Hepatocyte (in vitro differentiated cells): ENCODE measurements around the gene MGMT. TPM values are rescaled to one million over a fixed set of nuclear protein-coding genes. Genes with fewer than 3 reads are reported as not detected.

Experiments
- DNase-seq: peaks from one replicate; pipeline ENCODE4 v3.0.0-alpha.2; 2016; ENCODE audit warnings: low spot score
- H2AFZ ChIP-seq: fragments of 200-600 bp; sonication (generic); 2 replicates; pipeline ENCODE4 v1.6.0; 2016; ENCODE audit warnings: antibody characterized with exemption, mild to moderate bottlenecking
- H3K27ac ChIP-seq: fragments of 200-600 bp; sonication (generic); 2 replicates; pipeline ENCODE4 v1.5.1; 2016; ENCODE audit warnings: mild to moderate bottlenecking
- H3K27me3 ChIP-seq: fragments of 200-600 bp; sonication (generic); 2 replicates; pipeline ENCODE4 v1.6.1; 2016
- H3K36me3 ChIP-seq: fragments of 200-600 bp; sonication (generic); replicated peaks from 2 replicates; pipeline ENCODE4 v1.5.1; 2016; ENCODE audit warnings: low read depth; ENCODE audit not compliant: insufficient read depth
- H3K4me1 ChIP-seq: fragments of 200-600 bp; sonication (generic); 2 replicates; pipeline ENCODE4 v1.5.1; 2016; ENCODE audit warnings: mild to moderate bottlenecking, moderate library complexity; ENCODE audit not compliant: insufficient read depth
- H3K4me2 ChIP-seq: fragments of 200-600 bp; sonication (generic); 2 replicates; pipeline ENCODE4 v1.6.0; 2016
- H3K4me3 ChIP-seq: fragments of 200-600 bp; sonication (generic); 2 replicates; pipeline ENCODE4 v1.5.1; 2016; ENCODE audit warnings: mild to moderate bottlenecking
- H3K79me2 ChIP-seq: fragments of 200-600 bp; sonication (generic); 2 replicates; pipeline ENCODE4 v1.6.0; 2017; ENCODE audit warnings: mild to moderate bottlenecking
- H3K9me2 ChIP-seq: fragments of 200-600 bp; sonication (generic); replicated peaks from 2 replicates; pipeline ENCODE4 v1.6.0; 2017; ENCODE audit warnings: mild to moderate bottlenecking; ENCODE audit not compliant: insufficient read depth
- H3K9me3 ChIP-seq: fragments of 200-600 bp; sonication (generic); 2 replicates; pipeline ENCODE4 v1.5.1; 2016; ENCODE audit warnings: low read depth, mild to moderate bottlenecking
- H4K20me1 ChIP-seq: fragments of 200-600 bp; sonication (generic); 2 replicates; pipeline ENCODE4 v1.6.0; 2016; ENCODE audit warnings: mild to moderate bottlenecking; ENCODE audit not compliant: insufficient read depth, poor library complexity, severe bottlenecking
- CTCF ChIP-seq: fragments of 200-600 bp; sonication (generic); IDR thresholded peaks from 2 replicates; pipeline ENCODE4 v1.5.1; 2016; ENCODE audit warnings: antibody characterized with exemption, mild to moderate bottlenecking; ENCODE audit not compliant: poor library complexity
- EZH2 ChIP-seq: fragments of 200-600 bp; sonication (generic); IDR thresholded peaks from 2 replicates; pipeline ENCODE4 v1.6.1; 2016; ENCODE audit warnings: antibody characterized with exemption, mild to moderate bottlenecking, borderline replicate concordance
- EZH2phosphoT487 ChIP-seq: fragments of 200-600 bp; sonication (generic); IDR thresholded peaks from one replicate; pipeline ENCODE4 v1.6.1; 2018; ENCODE audit warnings: antibody characterized with exemption, mild to moderate bottlenecking, low read depth, moderate library complexity; ENCODE audit not compliant: unreplicated experiment, severe bottlenecking
- WGBS: methylation state at CpG from one replicate; pipeline ENCODE4 v1.1.6; 2016; ENCODE audit warnings: low lambda C conversion rate; ENCODE audit errors: missing lambda C conversion rate; 5-methylcytosine and 5-hydroxymethylcytosine counted together
- polyA plus RNA-seq: library from polyadenylated mRNA; unstranded; fragments of >200 nt; fragmentation: Nextera tagmentation; extraction: Ambion mirVana; gene quantifications from 2 replicates; pipeline ENCODE4 v1.2.1, GENCODE V29; 2016
- total RNA-seq: library from RNA; depleted of rRNA; stranded (reverse); fragments of >200 nt; gene quantifications from 2 replicates; pipeline ENCODE4 v1.2.3, GENCODE V29; 2014

MGMT gene
- total and polyA plus RNA-seq, 2 experiments from 2014 or later = 41.5 to 41.9 TPM

- H3K27me3 ChIP-seq = no peaks in the 10 kb centered on the region
- H3K36me3 ChIP-seq = no peaks in the 10 kb centered on the region
- H3K4me3 ChIP-seq = no peak overlapping the region
- no peaks in the 10 kb centered on the region for H3K9me2 ChIP-seq
- TF ChIP-seq CTCF = no peak
- 91% methylated on average over 16 of the region's 16 CpGs for WGBS
- H3K9me3 ChIP-seq = no peaks in the 10 kb centered on the region
- no peak overlapping the region for H3K4me2 ChIP-seq
- H2AFZ ChIP-seq = no peak overlapping the region
- H3K27ac ChIP-seq = no peak overlapping the region
- no peaks in the 10 kb centered on the region for H4K20me1 ChIP-seq
- H3K4me1 ChIP-seq = peaks cover 22% of the 10 kb centered on the region
- no peak for DNase-seq
- peaks cover 46% of the 10 kb centered on the region for H3K79me2 ChIP-seq
Observed at GRCh38 chr10:129471447-129472175, 4.6 kb downstream of the MGMT start.

GRCh38 chr10:129472696-129473555, 5.9 kb downstream of the MGMT start:
- Histone ChIP-seq H3K27ac (no peak overlapping the region), H4K20me1 (no peaks in the 10 kb centered on the region), H3K36me3 (no peaks in the 10 kb centered on the region), H2AFZ (no peak overlapping the region), H3K4me1 (peaks cover 14% of the 10 kb centered on the region), H3K27me3 (no peaks in the 10 kb centered on the region), H3K4me3 (no peak overlapping the region), H3K9me2 (no peaks in the 10 kb centered on the region), H3K79me2 (peaks cover 50% of the 10 kb centered on the region), H3K9me3 (no peaks in the 10 kb centered on the region), H3K4me2 (no peak overlapping the region)
- no peak for DNase-seq
- 96% methylated on average over 22 of the region's 22 CpGs for WGBS
- TF ChIP-seq EZH2phosphoT487 = no peak
- TF ChIP-seq EZH2 = no peak
- TF ChIP-seq CTCF = no peak

GRCh38 chr10:129474642-129475041, 7.6 kb downstream of the MGMT start:
- H3K36me3 ChIP-seq = no peaks in the 10 kb centered on the region
- peaks cover 47% of the 10 kb centered on the region for H3K79me2 ChIP-seq
- H2AFZ ChIP-seq = no peak overlapping the region
- WGBS = 96% methylated on average over 11 of the region's 11 CpGs
- DNase-seq = no peak
- H3K9me3 ChIP-seq = no peaks in the 10 kb centered on the region
- H3K4me3 ChIP-seq = no peak overlapping the region
- H3K27ac ChIP-seq = no peak overlapping the region
- TF ChIP-seq EZH2 = no peak
- no peak for TF ChIP-seq CTCF
- TF ChIP-seq EZH2phosphoT487 = no peak
- no peak overlapping the region for H3K4me2 ChIP-seq
- peaks cover 7% of the 10 kb centered on the region for H3K4me1 ChIP-seq
- H3K9me2 ChIP-seq = no peaks in the 10 kb centered on the region
- no peaks in the 10 kb centered on the region for H4K20me1 ChIP-seq
- no peaks in the 10 kb centered on the region for H3K27me3 ChIP-seq
